ENCODE data around the gene B9D1.

DNA sequence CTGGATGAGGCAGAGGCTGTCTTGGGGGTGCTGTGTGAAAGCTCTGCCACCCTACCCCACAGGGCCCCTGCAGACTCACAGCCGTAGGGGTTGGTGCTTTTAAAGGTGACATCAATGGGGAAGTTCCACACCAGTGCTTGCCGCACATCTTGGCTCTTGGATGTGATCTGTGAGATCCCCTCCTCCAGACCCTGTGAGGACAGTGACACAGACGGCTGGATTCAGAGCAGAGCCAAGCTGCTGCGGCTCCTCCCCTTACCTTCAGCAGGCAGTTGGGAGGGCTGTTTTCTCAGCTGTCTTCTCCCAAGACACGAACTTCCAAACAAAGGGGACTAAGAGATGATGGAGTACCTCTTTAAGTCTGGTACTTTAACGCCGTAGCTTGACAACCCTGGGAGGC lies 4.8 kb downstream of the B9D1 start:
- no peak for TF ChIP-seq CTCF (conservative IDR thresholded peaks at IDR 0.05; ENCODE audit: low read depth in 2 of 2)
- no peak for TF ChIP-seq EZH2phosphoT487 (IDR thresholded peaks at IDR 0.05; ENCODE audit: unreplicated experiment)
- no peak for TF ChIP-seq POLR2AphosphoS5 (IDR thresholded peaks at IDR 0.05; ENCODE audit: low read depth)
- no peak for TF ChIP-seq CREB1 (CRISPR knock-in tag; IDR thresholded peaks at IDR 0.05; ENCODE audit: low read depth)
- no peak for TF ChIP-seq EZH2 (IDR thresholded peaks at IDR 0.05; ENCODE audit: low read depth, unreplicated experiment)
- TF ChIP-seq ZNF462 (CRISPR knock-in tag; IDR thresholded peaks at IDR 0.05): no peak
- no peak for TF ChIP-seq ETS1 (IDR thresholded peaks at IDR 0.05)
- TF ChIP-seq REST (IDR thresholded peaks at IDR 0.05; ENCODE audit: unreplicated experiment): no peak
- TF ChIP-seq ZNF331 (CRISPR knock-in tag; IDR thresholded peaks at IDR 0.05; ENCODE audit: low read depth): no peak
- TF ChIP-seq JUNB (IDR thresholded peaks at IDR 0.05; ENCODE audit: unreplicated experiment): no peak
- no peak for TF ChIP-seq NANOG (IDR thresholded peaks at IDR 0.05; ENCODE audit: borderline replicate concordance)
